Measurements from ENCODE around the gene TRPM3.

Gene TRPM3

GRCh38 chr9:71097671-71098070, 23.8 kb downstream of the TRPM3 start:
- DNase-seq (ENCODE audit: low spot score), result no peak

- DNase-seq (ENCODE audit: low spot score), result no peak
Measured at GRCh38 chr9:71096421-71097108, 24.9 kb downstream of the TRPM3 start.

GRCh38 chr9:71094708-71095251, 26.6 kb downstream of the TRPM3 start:
- DNase-seq (ENCODE audit: low spot score), result no peak

- no peak for DNase-seq (ENCODE audit: low spot score)
Measured at GRCh38 chr9:71090896-71091295, 30.5 kb downstream of the TRPM3 start.

- DNase-seq (ENCODE audit: low spot score), result no peak
Measured at GRCh38 chr9:71079451-71079850, 42.0 kb downstream of the TRPM3 start.

- DNase-seq (ENCODE audit: low spot score), result no peak
Measured at GRCh38 chr9:71076096-71076495, 45.3 kb downstream of the TRPM3 start.

GRCh38 chr9:71073494-71073893, 47.9 kb downstream of the TRPM3 start:
- no peak for DNase-seq (ENCODE audit: low spot score)

- no peak for DNase-seq (ENCODE audit: low spot score)
Measured at GRCh38 chr9:71072587-71072986, 48.8 kb downstream of the TRPM3 start.

GRCh38 chr9:71071633-71072032, 49.8 kb downstream of the TRPM3 start:
- DNase-seq (ENCODE audit: low spot score), result no peak

- DNase-seq (ENCODE audit: low spot score), result no peak
Measured at GRCh38 chr9:71058660-71059059, 62.8 kb downstream of the TRPM3 start.

GRCh38 chr9:71052287-71052686, 69.1 kb downstream of the TRPM3 start:
- DNase-seq (ENCODE audit: low spot score), result no peak

GRCh38 chr9:71048280-71048679, 73.1 kb downstream of the TRPM3 start:
- DNase-seq (ENCODE audit: low spot score), result no peak

GRCh38 chr9:71042448-71042990, 78.9 kb downstream of the TRPM3 start:
- no peak for DNase-seq (ENCODE audit: low spot score)

- no peak for DNase-seq (ENCODE audit: low spot score)
Measured at GRCh38 chr9:71037521-71037920, 83.9 kb downstream of the TRPM3 start.

GRCh38 chr9:71036501-71036900, 84.9 kb downstream of the TRPM3 start:
- DNase-seq (ENCODE audit: low spot score), result no peak

- DNase-seq (ENCODE audit: low spot score), result no peak
Measured at GRCh38 chr9:71032779-71033178, 88.6 kb downstream of the TRPM3 start.

- DNase-seq (ENCODE audit: low spot score), result no peak
Measured at GRCh38 chr9:71025728-71026127, 95.7 kb downstream of the TRPM3 start.

GRCh38 chr9:71025201-71025600, 96.2 kb downstream of the TRPM3 start:
- no peak for DNase-seq (ENCODE audit: low spot score)

- no peak for DNase-seq (ENCODE audit: low spot score)
Measured at GRCh38 chr9:71010258-71010657, 111.2 kb downstream of the TRPM3 start.

GRCh38 chr9:71005456-71005855, 116.0 kb downstream of the TRPM3 start:
- no peak for DNase-seq (ENCODE audit: low spot score)

GRCh38 chr9:71004196-71004595, 117.2 kb downstream of the TRPM3 start:
- no peak for DNase-seq (ENCODE audit: low spot score)

- DNase-seq (ENCODE audit: low spot score), result no peak
Measured at GRCh38 chr9:71003346-71003745, 118.1 kb downstream of the TRPM3 start.

GRCh38 chr9:71001780-71002386, 119.5 kb downstream of the TRPM3 start:
- DNase-seq (ENCODE audit: low spot score), result peak; percentile 9
